ENCODE data around the gene METTL26. TPM values are rescaled to one million over a fixed set of nuclear protein-coding genes. Genes with fewer than 3 reads are reported as not detected.
A peak's percentile ranks its signal among the peaks of the same experiment; 100 is the strongest.

METTL26 gene
- total and polyA plus RNA-seq, 2 of the 8 experiments (the other 6 are each of a cell fraction or from before 2014, with no cell fraction given): 100 to 186 TPM

DNA sequence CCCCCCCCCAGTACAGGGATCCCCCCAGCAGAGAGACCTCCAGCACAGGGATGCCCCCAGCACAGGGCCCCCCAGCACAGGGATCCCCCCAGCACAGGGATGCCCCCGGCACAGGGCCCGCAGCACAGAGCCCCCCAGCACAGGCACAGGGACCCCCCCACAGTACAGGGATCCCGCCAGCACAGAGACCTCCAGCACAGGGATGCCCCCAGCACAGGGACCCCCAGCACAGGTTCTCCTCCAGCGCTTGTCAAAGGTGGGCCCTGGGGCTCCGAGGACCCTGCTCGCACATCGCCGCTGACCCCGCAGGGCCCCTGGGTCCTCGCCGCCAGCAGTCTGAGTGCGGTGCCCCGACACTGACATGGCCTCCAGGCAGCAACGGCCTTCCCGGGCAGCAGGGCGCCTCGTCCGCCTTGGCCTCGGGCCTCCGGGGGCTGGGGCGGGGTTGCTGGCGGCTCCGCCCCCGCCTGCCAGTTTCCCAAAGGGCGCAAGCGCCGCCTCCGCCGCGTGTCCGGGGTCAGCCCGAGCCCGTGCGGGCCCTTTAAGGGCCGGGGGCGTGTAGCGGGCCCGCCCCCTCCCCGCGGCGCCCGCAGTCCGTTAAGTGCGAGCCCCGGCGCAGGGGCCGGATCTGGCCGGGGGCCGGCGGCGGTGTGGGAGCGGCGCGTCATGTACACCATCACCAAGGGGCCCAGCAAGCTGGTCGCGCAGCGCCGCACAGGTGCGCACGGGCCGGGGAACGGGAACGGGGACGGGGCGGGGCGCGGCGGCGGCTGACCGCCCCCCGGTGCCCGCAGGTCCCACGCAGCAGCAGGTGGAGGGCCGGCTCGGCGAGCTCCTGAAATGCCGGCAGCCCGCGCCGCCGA lies 5.5 kb upstream of the METTL26 start, which contains the start of gene MCRIP2:
Gene MCRIP2, plus strand, starts transcription at position 503 of the 863 bp plus-strand sequence. Its CDS starts 164 bp downstream, at position 667.
- H3K79me2 ChIP-seq (ENCODE audit: control insufficient read depth in 1 of 2, insufficient read depth in 2 of 2, low read length in 2 of 2): peaks cover 0 to 2% of the 10 kb centered on the region in 2 experiments; a peak in 1 of 4 replicates
- no peaks in the 10 kb centered on the region for H3K36me3 ChIP-seq (ENCODE audit: control insufficient read depth in 2 of 4, insufficient read depth in 4 of 4, low read length in 3 of 4)
- ChIA-PET POLR2A (ENCODE audit: partially characterized antibody) (interaction anchor here (1.0 to 1.4 kb wide), 6 partner anchors 19 to 114 kb away, joined by 3 to 5 read pairs (median 4); partner anchors contain the start of genes CAPN15, JMJD8 and WDR24), CTCF (ENCODE audit: partially characterized antibody) (interaction anchor here (1.5 kb wide), 1 partner anchor 40 kb away, joined by 5 read pairs; no protein-coding TSS in a partner anchor)
- H3K4ac ChIP-seq (replicated peaks; ENCODE audit: insufficient read length, low read depth, low read length): peak within 1 kb of the TSS; percentile 44
- H3K4me1 ChIP-seq (replicated peaks in 1 of 4; ENCODE audit: control insufficient read depth in 3 of 4, insufficient read depth in 4 of 4, low read length in 3 of 4): peaks cover 0 to 29% (median 22%) of the 10 kb centered on the region in 4 experiments; a peak in 6 of 7 replicates
- H3K79me1 ChIP-seq (ENCODE audit: low read depth, low read length): no peaks in the 10 kb centered on the region; the same call in 1 of the 2 replicates
- H3K9me3 ChIP-seq (ENCODE audit: insufficient read depth in 2 of 2, low read depth in 1 of 2, low read length in 1 of 2): no peaks in the 10 kb centered on the region
- H4K20me1 ChIP-seq (replicated peaks in 1 of 2; ENCODE audit: control insufficient read depth in 1 of 2, insufficient read depth in 2 of 2, low read length in 2 of 2): peaks cover 0 to 3% of the 10 kb centered on the region in 2 experiments
- peak within 1 kb of the TSS; percentile 77 for H3K56ac ChIP-seq (replicated peaks; ENCODE audit: insufficient read length, low read depth, low read length)
- H3K23ac ChIP-seq (ENCODE audit: insufficient read length): no peak within 1 kb of the TSS
- 8% methylated on average over 32 of the region's 81 CpGs; no CpG with 5 or more reads in 1 of the 2 experiments for WGBS, 2 experiments (ENCODE audit: extremely low coverage in 1 of 2, insufficient coverage in 1 of 2, insufficient read length in 1 of 2, insufficient replicate concordance in 2 of 2, low coverage in 1 of 2, low lambda C conversion rate in 2 of 2, missing lambda C conversion rate in 1 of 2)
- peaks cover 0 to 5% (median 1%) of the 10 kb centered on the region in 4 experiments; a peak in 2 of 7 replicates for H3K27me3 ChIP-seq (replicated peaks in 1 of 4; ENCODE audit: control insufficient read depth in 3 of 4, extremely low read depth in 1 of 4, insufficient read depth in 3 of 4, low read length in 3 of 4)
- H4K91ac ChIP-seq (replicated peaks; ENCODE audit: insufficient read length, low read length): peak within 1 kb of the TSS; percentile 54
- no peak within 1 kb of the TSS for H2BK15ac ChIP-seq (ENCODE audit: low read length)
- peak within 1 kb of the TSS; percentile 51 to 88 (median 61) for H3K4me3 ChIP-seq (ENCODE audit: extremely low read depth in 1 of 4, insufficient read depth in 2 of 4, low read depth in 3 of 4, low read length in 4 of 4)
- peak in 1 of 2 experiments; percentile 92 for DNase-seq (ENCODE audit: low read depth in 1 of 2, low spot score in 2 of 2)
- no peak within 1 kb of the TSS for H3K27ac ChIP-seq (ENCODE audit: low read depth, low read length)
- H2BK120ac ChIP-seq (replicated peaks; ENCODE audit: low read depth, low read length): no peak within 1 kb of the TSS
- H3K14ac ChIP-seq (ENCODE audit: insufficient read length): no peak within 1 kb of the TSS
- H4K5ac ChIP-seq (ENCODE audit: insufficient read length, low read depth, low read length): peak within 1 kb of the TSS; percentile 5
- no peak for FAIRE-seq
- no peak within 1 kb of the TSS for H2BK20ac ChIP-seq (ENCODE audit: low read length)
- H3K9ac ChIP-seq (replicated peaks in 1 of 4; ENCODE audit: extremely low read depth in 1 of 4, low read depth in 3 of 4, low read length in 3 of 4): peak within 1 kb of the TSS in 3 of 4 experiments; percentile 51 to 67 (median 55); a peak in 5 of 7 replicates
- peaks cover 8% of the 10 kb centered on the region; the same call in 1 of the 2 replicates for H3K23me2 ChIP-seq (ENCODE audit: low read depth, low read length)
- peak within 1 kb of the TSS; percentile 56 to 80 for H3K4me2 ChIP-seq (ENCODE audit: insufficient read depth in 1 of 2, low read depth in 2 of 2, low read length in 2 of 2)
- H2AK5ac ChIP-seq (ENCODE audit: low read depth, low read length): no peak within 1 kb of the TSS
- peak within 1 kb of the TSS; percentile 84; the same call in 1 of the 2 replicates for H4K8ac ChIP-seq (ENCODE audit: extremely low read depth, insufficient read depth, low read length)
- no peak within 1 kb of the TSS; the same call in 1 of the 2 replicates for H2AFZ ChIP-seq (ENCODE audit: low read length)
- H2BK12ac ChIP-seq (ENCODE audit: low read depth, low read length): no peak within 1 kb of the TSS
- H3K18ac ChIP-seq (ENCODE audit: extremely low read depth, low read length): peak within 1 kb of the TSS; percentile 71
- H2BK5ac ChIP-seq (ENCODE audit: low read depth, low read length): peak within 1 kb of the TSS; percentile 81; the same call in 1 of the 2 replicates
- peak; percentile 37; the same call in 1 of the 2 replicates for TF ChIP-seq POLR2AphosphoS5 (IDR thresholded peaks at IDR 0.05; ENCODE audit: low read depth, low read length)
- TF ChIP-seq PHF8 (conservative IDR thresholded peaks at IDR 0.05; ENCODE audit: low read depth, low read length): peak; percentile 33
- TF ChIP-seq EZH2 (IDR thresholded peaks at IDR 0.05; ENCODE audit: low read depth, low read length, severe bottlenecking): no peak
- no peak for TF ChIP-seq HDAC6 (IDR thresholded peaks at IDR 0.05; ENCODE audit: low read depth, low read length)
- TF ChIP-seq CTBP2 (IDR thresholded peaks at IDR 0.05; ENCODE audit: borderline replicate concordance, insufficient read depth, insufficient read length, low read length): peak; percentile 21
- peak; percentile 87 for TF ChIP-seq YY1 (IDR thresholded peaks at IDR 0.05; ENCODE audit: low read depth, low read length)
- TF ChIP-seq NANOG (IDR thresholded peaks at IDR 0.05; ENCODE audit: insufficient read depth, low read depth, low read length, poor library complexity, severe bottlenecking): no peak
- TF ChIP-seq SIN3A (conservative IDR thresholded peaks at IDR 0.05 in 1 of 2, IDR thresholded peaks at IDR 0.05 in 1 of 2; ENCODE audit: low read depth in 1 of 2, low read length in 2 of 2): peak; percentile 43 to 60; a peak in 1 of 4 replicates
- no peak for TF ChIP-seq BRCA1 (IDR thresholded peaks at IDR 0.05; ENCODE audit: low read depth, low read length)
- no peak for TF ChIP-seq POLR2A (IDR thresholded peaks at IDR 0.05; ENCODE audit: control extremely low read depth in 1 of 2, low read depth in 2 of 2, low read length in 2 of 2)

Data from H1 (cell line).